ENCODE data around the gene CHKA. TPM values are rescaled to one million over a fixed set of nuclear protein-coding genes. Genes with fewer than 3 reads are reported as not detected.
A peak's percentile ranks its signal among the peaks of the same experiment; 100 is the strongest.

The CHKA gene
- total and polyA plus RNA-seq, 2 of the 8 experiments (the other 6 are each of a cell fraction or from before 2014, with no cell fraction given) = 61.2 to 86.6 TPM

- Histone ChIP-seq H3K14ac (ENCODE audit: insufficient read length) (no peak overlapping the region), H2BK20ac (ENCODE audit: low read length) (peak overlapping the region; percentile 98), H3K4ac (replicated peaks; ENCODE audit: insufficient read length, low read depth, low read length) (no peak overlapping the region), H4K91ac (replicated peaks; ENCODE audit: insufficient read length, low read length) (peak overlapping the region; percentile 82), H4K20me1 (replicated peaks in 1 of 2; ENCODE audit: control insufficient read depth in 1 of 2, insufficient read depth in 2 of 2, low read length in 2 of 2) (no peaks in the 10 kb centered on the region), H3K4me1 (replicated peaks in 1 of 4; ENCODE audit: control insufficient read depth in 3 of 4, insufficient read depth in 4 of 4, low read length in 3 of 4) (peaks cover 14 to 34% (median 23%) of the 10 kb centered on the region in 4 experiments), H3K18ac (ENCODE audit: extremely low read depth, low read length) (peak overlapping the region; percentile 99), H3K36me3 (ENCODE audit: control insufficient read depth in 2 of 4, insufficient read depth in 4 of 4, low read length in 3 of 4) (no peaks in the 10 kb centered on the region; a peak in 1 of 8 replicates), H3K23me2 (ENCODE audit: low read depth, low read length) (no peaks in the 10 kb centered on the region; the same call in 1 of the 2 replicates), H2AFZ (ENCODE audit: low read length) (peak overlapping the region; percentile 48; the same call in 1 of the 2 replicates), H2BK12ac (ENCODE audit: low read depth, low read length) (peak overlapping the region; percentile 93), H4K5ac (ENCODE audit: insufficient read length, low read depth, low read length) (peak overlapping the region; percentile 58), H3K23ac (ENCODE audit: insufficient read length) (no peak overlapping the region), H3K27ac (ENCODE audit: low read depth, low read length) (peak overlapping the region; percentile 80), H3K9me3 (ENCODE audit: insufficient read depth in 2 of 2, low read depth in 1 of 2, low read length in 1 of 2) (peaks cover 26 to 30% of the 10 kb centered on the region in 2 experiments), H3K9ac (replicated peaks in 1 of 4; ENCODE audit: extremely low read depth in 1 of 4, low read depth in 3 of 4, low read length in 3 of 4) (peak overlapping the region in 3 of 4 experiments; percentile 31 to 55 (median 35); a peak in 6 of 7 replicates), H2BK5ac (ENCODE audit: low read depth, low read length) (peak overlapping the region; percentile 96), H3K4me3 (ENCODE audit: extremely low read depth in 1 of 4, insufficient read depth in 2 of 4, low read depth in 3 of 4, low read length in 4 of 4) (peak overlapping the region in 2 of 4 experiments; percentile 2 to 47; a peak in 3 of 8 replicates), H4K8ac (ENCODE audit: extremely low read depth, insufficient read depth, low read length) (peak overlapping the region; percentile 87), H2AK5ac (ENCODE audit: low read depth, low read length) (peak overlapping the region; percentile 93), H3K4me2 (ENCODE audit: insufficient read depth in 1 of 2, low read depth in 2 of 2, low read length in 2 of 2) (peak overlapping the region; percentile 56 to 59), H3K79me2 (ENCODE audit: control insufficient read depth in 1 of 2, insufficient read depth in 2 of 2, low read length in 2 of 2) (0 out of 4 replicates have a peak, but pooled peaks cover 0 to 2% of the 10 kb centered on the region in 2 experiments), H3K27me3 (replicated peaks in 1 of 4; ENCODE audit: control insufficient read depth in 3 of 4, extremely low read depth in 1 of 4, insufficient read depth in 3 of 4, low read length in 3 of 4) (no peaks in the 10 kb centered on the region), H3K56ac (replicated peaks; ENCODE audit: insufficient read length, low read depth, low read length) (no peak overlapping the region), H2BK15ac (ENCODE audit: low read length) (peak overlapping the region; percentile 14; the same call in 1 of the 2 replicates), H2BK120ac (replicated peaks; ENCODE audit: low read depth, low read length) (no peak overlapping the region), H3K79me1 (ENCODE audit: low read depth, low read length) (no peaks in the 10 kb centered on the region; the same call in 1 of the 2 replicates)
- TF ChIP-seq POLR2A (IDR thresholded peaks at IDR 0.05; ENCODE audit: control extremely low read depth in 1 of 2, low read depth in 2 of 2, low read length in 2 of 2) (peak in 1 of 2 experiments; percentile 48; a peak in 2 of 3 replicates), TBP (IDR thresholded peaks at IDR 0.05; ENCODE audit: low read depth, low read length) (0 out of 2 replicates have a peak, but pooled peaks have one; percentile 26), PHF8 (conservative IDR thresholded peaks at IDR 0.05; ENCODE audit: low read depth, low read length) (0 out of 2 replicates have a peak, but pooled peaks have one; percentile 26), RAD21 (IDR thresholded peaks at IDR 0.05 in 1 of 2, conservative IDR thresholded peaks at IDR 0.05 in 1 of 2; ENCODE audit: low read depth in 2 of 2, low read length in 2 of 2) (no peak), ASH2L (IDR thresholded peaks at IDR 0.05; ENCODE audit: low read length) (peak; percentile 15), SP2 (IDR thresholded peaks at IDR 0.05; ENCODE audit: low read length) (no peak)
- TF ChIP-seq, protein P1, sequence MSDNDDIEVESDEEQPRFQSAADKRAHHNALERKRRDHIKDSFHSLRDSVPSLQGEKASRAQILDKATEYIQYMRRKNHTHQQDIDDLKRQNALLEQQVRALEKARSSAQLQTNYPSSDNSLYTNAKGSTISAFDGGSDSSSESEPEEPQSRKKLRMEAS (IDR thresholded peaks at IDR 0.05) = peak; percentile 88
- FAIRE-seq (no peak), DNase-seq (ENCODE audit: low read depth in 1 of 2, low spot score in 2 of 2) (no peak)
- CTCF ChIA-PET (ENCODE audit: partially characterized antibody) = interaction anchor here (1.1 to 2.4 kb wide), 3 partner anchors 11 to 80 kb away, joined by 3 to 10 read pairs (median 8); no protein-coding TSS in a partner anchor
- WGBS, 2 experiments (ENCODE audit: extremely low coverage in 1 of 2, insufficient coverage in 1 of 2, insufficient read length in 1 of 2, insufficient replicate concordance in 2 of 2, low coverage in 1 of 2, low lambda C conversion rate in 2 of 2, missing lambda C conversion rate in 1 of 2) = 41% methylated on average over 13 of the region's 15 CpGs; no CpG with 5 or more reads in 1 of the 2 experiments
- POLR2A ChIA-PET (ENCODE audit: partially characterized antibody) = interaction anchor here (0.8 to 4.8 kb wide), 9 partner anchors 9 to 86 kb away, joined by 3 to 52 read pairs (median 5); no protein-coding TSS in a partner anchor
Measured at GRCh38 chr11:68128682-68129327, 7.6 kb upstream of the CHKA start.

All from H1 (cell line).